Lower leg skin (tissue), 4 donors: ENCODE results near the gene ALG1. TPM values are rescaled to one million over a fixed set of nuclear protein-coding genes. Genes with fewer than 3 reads are reported as not detected.
"Not testable (repeated sequence)": the region's sequence is repeated elsewhere in the genome, so short reads cannot be mapped to it uniquely, and the experiment has no call there.

Experiments used
- DNase-seq, 2 donors: peaks; one replicate each; pipeline ENCODE4 v3.0.0-alpha.2; 2019; ENCODE audit warnings: low spot score in 2 of 2
- H3K4me3 ChIP-seq: fragments of 200-600 bp; sonication (generic); 2 replicates; pipeline ENCODE4 v1.5.1; 2017; ENCODE audit warnings: mild to moderate bottlenecking, low read depth; ENCODE audit not compliant: poor library complexity, severe bottlenecking
- CTCF ChIP-seq, 3 donors: fragments of 450-650 bp; IDR thresholded peaks; one replicate each; pipeline ENCODE4 v1.5.1; 2016; ENCODE audit warnings: antibody characterized with exemption in 3 of 3, mild to moderate bottlenecking in 3 of 3, moderate library complexity in 2 of 3
- POLR2A ChIP-seq, 2 donors: fragments of 450-650 bp; IDR thresholded peaks; one replicate each; pipeline ENCODE4 v1.6.1; 2016 to 2017; ENCODE audit warnings: antibody characterized with exemption in 2 of 2, mild to moderate bottlenecking in 1 of 2, moderate library complexity in 1 of 2
- WGBS, 2 donors: methylation state at CpG; one replicate each; pipeline ENCODE4 v1.1.5; 2018; 5-methylcytosine and 5-hydroxymethylcytosine counted together
- intact Hi-C: fragments of 100-400 bp; cut with DNase I; formaldehyde crosslinking; loops from one replicate; pipeline ENCODE4 v1.15.0; 2023; ENCODE audit warnings: low total_unique reads
- total RNA-seq, 4 donors: library from RNA; depleted of rRNA; stranded (reverse); fragments of >200 nt; gene quantifications; one replicate each; pipeline ENCODE4 v1.1.0, GENCODE V29; 2016

The ALG1 gene
- total RNA-seq, 4 donors from 2014 or later: 10.9 to 31.5 (median 17.0) TPM

GRCh38 chr16:5042574-5043171, 29.0 kb upstream of the ALG1 start:
- H3K4me3 ChIP-seq: no peak overlapping the region
- intact Hi-C loops: no loop called here
- TF ChIP-seq CTCF (IDR thresholded peaks at IDR 0.05): no peak
- no peak for TF ChIP-seq POLR2A (IDR thresholded peaks at IDR 0.05)
- 62 to 70% methylated on average over 14 of the region's 14 CpGs for WGBS, 2 donors
- no peak for DNase-seq

- WGBS, 2 donors: 93 to 96% methylated on average over 8 of the region's 8 CpGs
- intact Hi-C loops: no loop called here
- no peak for TF ChIP-seq CTCF (IDR thresholded peaks at IDR 0.05)
- TF ChIP-seq POLR2A (IDR thresholded peaks at IDR 0.05): no peak
- H3K4me3 ChIP-seq: no peak overlapping the region
- no peak for DNase-seq
Observed at GRCh38 chr16:5044011-5044540, 27.6 kb upstream of the ALG1 start.

GRCh38 chr16:5044581-5044980, 27.1 kb upstream of the ALG1 start:
- H3K4me3 ChIP-seq, intact Hi-C loops, DNase-seq: not testable (repeated sequence)
- WGBS, 2 donors: 93 to 94% methylated on average over 11 of the region's 11 CpGs

DNA sequence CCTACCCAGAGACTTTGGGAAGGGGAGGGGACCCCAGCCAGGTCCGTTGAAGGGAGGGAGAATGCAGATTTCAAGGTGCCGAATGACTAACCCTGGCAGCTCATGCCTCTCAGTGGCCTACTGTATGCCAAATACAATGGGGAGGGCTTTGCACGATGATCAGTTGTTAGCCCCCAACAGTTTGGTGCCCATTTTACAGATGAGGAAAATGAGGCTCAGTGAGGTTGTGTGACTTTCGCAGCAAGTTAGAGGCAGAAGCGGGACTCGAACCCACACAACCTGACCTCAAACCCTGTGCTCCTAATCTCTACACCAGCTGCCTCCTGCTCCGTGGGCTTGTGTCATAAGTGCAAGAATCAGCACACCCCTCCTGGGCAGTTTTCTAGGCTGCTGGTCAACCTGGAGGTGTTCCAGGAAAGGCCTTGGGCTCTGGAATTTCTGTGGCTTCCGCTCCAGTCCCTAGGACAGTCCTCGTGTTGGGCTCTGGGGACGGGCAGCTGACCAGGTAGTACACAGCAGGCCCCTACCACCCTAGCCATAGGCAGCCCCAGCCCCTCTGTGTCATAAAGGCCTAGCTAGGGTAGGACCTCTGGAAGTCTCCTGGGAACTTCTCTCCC, 26.0 kb upstream of the ALG1 start:
- no peak overlapping the region for H3K4me3 ChIP-seq
- WGBS, 2 donors: 87 to 97% methylated on average over 9 to 10 of the region's 10 CpGs
- intact Hi-C loops: no loop called here
- TF ChIP-seq POLR2A (IDR thresholded peaks at IDR 0.05) (no peak), CTCF (IDR thresholded peaks at IDR 0.05) (no peak)
- DNase-seq: no peak

DNA sequence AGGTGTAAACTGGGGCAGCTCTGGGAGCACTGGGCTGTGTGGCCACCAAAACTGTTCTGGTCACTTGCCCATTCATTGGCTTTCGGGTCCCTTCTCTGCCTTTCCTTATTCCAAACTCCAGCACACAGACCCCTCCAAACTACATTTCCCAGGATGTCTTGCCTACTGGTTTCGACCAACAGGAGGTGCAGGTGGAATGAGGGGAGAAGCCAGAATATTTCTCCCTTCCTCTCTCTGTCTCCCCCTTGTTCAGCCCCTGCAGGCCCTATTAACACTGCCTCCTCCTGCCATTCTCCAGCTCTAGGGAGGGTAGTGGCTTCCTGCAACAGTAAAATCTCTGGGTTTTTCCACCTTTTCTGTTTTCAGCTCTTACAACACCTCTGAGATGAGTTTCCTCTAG, 24.7 kb upstream of the ALG1 start:
- no peak for TF ChIP-seq POLR2A (IDR thresholded peaks at IDR 0.05)
- no peak for TF ChIP-seq CTCF (IDR thresholded peaks at IDR 0.05)
- WGBS, 2 donors: 79 to 85% methylated on average over 2 of the region's 2 CpGs
- intact Hi-C loops: no loop called here
- H3K4me3 ChIP-seq: no peak overlapping the region
- DNase-seq: no peak

DNA sequence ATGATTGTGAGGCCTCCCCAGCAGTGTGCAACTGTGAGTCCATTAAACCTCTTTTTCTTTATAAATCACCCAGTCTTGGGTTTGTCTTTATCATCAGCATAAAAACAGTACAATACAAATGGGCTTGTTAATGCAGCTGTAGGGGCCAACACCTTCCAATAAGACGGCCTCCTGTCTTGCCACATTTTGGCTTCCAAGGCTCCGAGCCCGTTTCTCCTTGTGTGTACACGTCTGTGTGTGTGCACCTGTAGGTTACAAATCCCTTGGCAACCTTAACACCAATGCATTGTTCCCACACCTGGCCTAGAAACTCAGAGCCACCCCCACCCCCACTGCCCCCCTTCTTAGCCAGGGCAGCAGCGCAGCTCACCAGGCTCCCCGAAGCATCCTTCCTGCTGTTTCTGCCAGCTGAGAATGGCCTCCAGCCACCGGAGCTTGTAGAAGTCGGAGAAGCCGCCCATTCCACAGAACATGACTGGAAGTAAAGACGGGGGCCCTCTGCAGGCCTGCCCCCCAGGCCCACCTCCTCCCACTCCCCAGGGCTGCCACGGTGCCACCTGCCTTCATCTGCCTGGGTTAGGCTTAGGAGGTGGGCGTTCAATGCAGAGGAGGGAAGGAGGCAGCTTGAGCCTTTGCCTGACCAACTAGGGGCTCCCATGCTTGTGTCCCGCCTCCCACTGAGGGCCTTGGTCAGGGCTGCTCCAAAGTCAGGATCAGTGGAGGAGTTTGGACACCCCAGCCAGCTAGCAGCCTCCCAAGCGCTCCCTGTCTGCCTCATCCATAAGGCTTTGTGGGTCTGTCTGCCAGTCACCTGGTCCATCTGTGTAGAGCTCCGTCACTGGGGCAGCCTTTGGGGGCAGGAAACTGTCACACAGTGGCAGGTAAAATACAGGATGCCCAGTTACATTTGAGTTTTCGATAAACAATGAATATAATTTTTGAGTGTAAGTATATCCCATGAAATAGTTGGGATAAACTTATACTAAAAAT, 16.5 kb upstream of the ALG1 start:
- intact Hi-C loops: no loop called here
- 64 to 67% methylated on average over 16 of the region's 16 CpGs for WGBS, 2 donors
- no peak overlapping the region for H3K4me3 ChIP-seq
- TF ChIP-seq CTCF (IDR thresholded peaks at IDR 0.05) (no peak), POLR2A (IDR thresholded peaks at IDR 0.05) (no peak)
- DNase-seq: no peak
